KOPT-K1 (cell line): ENCODE data around the gene TIMM29.
A peak's percentile ranks its signal among the peaks of the same experiment; 100 is the strongest.

Source experiments
- H3K27ac ChIP-seq: fragments of 200-600 bp; sonication (generic); 2 replicates; pipeline ENCODE4 v1.5.1; 2016; ENCODE audit warnings: antibody characterized with exemption, mild to moderate bottlenecking, low read depth, low read length; ENCODE audit not compliant: poor library complexity, severe bottlenecking
- H3K36me3 ChIP-seq: fragments of 200-600 bp; sonication (generic); 2 replicates; pipeline ENCODE4 v1.5.1; 2017; ENCODE audit warnings: antibody characterized with exemption, mild to moderate bottlenecking, low read length, moderate library complexity; ENCODE audit not compliant: insufficient read depth
- H3K9me3 ChIP-seq: fragments of 200-600 bp; sonication (generic); 2 replicates; pipeline ENCODE4 v1.5.1; 2017; ENCODE audit warnings: antibody characterized with exemption, low read length, mild to moderate bottlenecking; ENCODE audit not compliant: insufficient read depth, poor library complexity, severe bottlenecking

Gene TIMM29

GRCh38 chr19:10928563-10929401 lies at the start of gene TIMM29, which contains the start of gene YIPF2:
Gene TIMM29 (plus strand): TSS chr19:10928811. CDS start chr19:10928823, 12 bp downstream.
Gene YIPF2 (minus strand): TSS chr19:10928639. CDS start chr19:10928410, 229 bp downstream.
- peak within 1 kb of the TSS; percentile 67 for H3K27ac ChIP-seq
- no peaks in the 10 kb centered on the region for H3K9me3 ChIP-seq
- peaks cover 39% of the 10 kb centered on the region for H3K36me3 ChIP-seq

GRCh38 chr19:10881403-10882107 lies 47.1 kb upstream of the TIMM29 start:
- no peaks in the 10 kb centered on the region for H3K9me3 ChIP-seq
- no peaks in the 10 kb centered on the region; the same call in 1 of the 2 replicates for H3K36me3 ChIP-seq
- no peak overlapping the region for H3K27ac ChIP-seq

DNA sequence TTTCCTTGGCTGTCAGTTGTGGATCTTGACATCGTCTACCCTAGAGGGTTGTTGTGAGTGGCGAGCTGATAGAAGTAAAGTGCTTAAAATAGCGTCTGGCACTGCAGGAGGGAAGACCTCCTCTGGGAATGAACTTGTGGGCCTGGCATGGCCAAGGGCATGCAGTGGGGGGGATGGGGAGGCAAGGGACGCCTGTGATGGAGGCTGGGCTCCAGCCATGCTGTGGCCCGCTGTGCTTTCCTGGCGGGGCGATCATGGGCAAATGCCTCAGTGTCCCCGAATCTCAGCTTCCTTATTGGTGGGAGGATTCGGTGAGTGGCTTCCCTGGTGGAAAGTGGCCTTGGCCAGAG lies 46.5 kb upstream of the TIMM29 start:
- H3K9me3 ChIP-seq = no peaks in the 10 kb centered on the region
- H3K27ac ChIP-seq = no peak overlapping the region
- H3K36me3 ChIP-seq = no peaks in the 10 kb centered on the region; the same call in 1 of the 2 replicates

- H3K9me3 ChIP-seq = no peaks in the 10 kb centered on the region
- H3K36me3 ChIP-seq = no peaks in the 10 kb centered on the region; the same call in 1 of the 2 replicates
- no peak overlapping the region for H3K27ac ChIP-seq
These were observed 44.3 kb upstream of the TIMM29 start for GRCh38 chr19:10884274-10884673.

DNA sequence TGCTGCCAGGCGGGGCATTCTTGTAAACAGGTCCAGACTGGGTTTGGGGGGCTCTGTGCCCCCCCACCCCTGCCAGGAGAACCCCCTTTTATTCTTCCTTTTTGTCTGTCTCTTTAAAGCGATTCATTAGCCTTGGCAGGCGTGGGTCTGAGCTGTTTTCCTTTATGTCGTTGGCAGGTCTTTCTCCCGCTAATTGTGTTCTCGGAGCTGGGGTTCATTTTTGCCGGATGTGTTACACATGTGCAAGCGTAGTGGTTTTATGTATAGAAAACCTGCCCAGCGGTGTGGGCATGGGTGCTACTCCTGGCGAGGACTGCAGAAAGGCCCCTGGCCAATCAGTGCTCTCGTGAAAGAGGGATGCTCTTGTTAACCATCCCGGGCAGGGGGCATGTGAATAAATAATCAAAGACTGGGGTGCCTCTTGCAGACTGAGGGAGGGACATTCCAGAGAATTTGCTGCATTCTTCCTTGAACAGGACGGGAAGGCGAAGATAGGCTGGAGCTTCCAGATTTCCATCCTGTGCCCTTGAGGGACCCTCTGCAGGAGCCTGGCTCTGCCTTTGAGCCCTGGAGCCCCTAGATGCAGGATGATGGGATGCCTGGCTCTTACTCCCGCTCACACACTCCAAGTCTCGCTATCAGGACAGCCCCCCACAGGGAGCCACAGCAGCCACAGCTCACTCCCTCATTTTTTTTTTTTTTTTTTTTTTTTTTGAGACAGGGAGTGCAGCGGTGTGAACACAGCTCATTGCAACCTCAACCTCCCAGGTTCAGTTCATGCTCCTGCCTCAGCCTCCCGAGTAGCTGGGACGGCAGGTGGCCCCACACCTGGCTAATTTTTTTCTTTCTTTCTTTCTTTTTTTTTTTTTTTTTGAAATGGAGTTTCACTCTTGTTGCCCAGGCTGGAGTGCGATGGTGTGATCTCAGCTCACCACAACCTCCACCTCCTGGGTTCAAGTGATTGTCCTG lies 43.1 kb upstream of the TIMM29 start:
- Histone ChIP-seq H3K27ac (no peak overlapping the region), H3K9me3 (no peaks in the 10 kb centered on the region), H3K36me3 (no peaks in the 10 kb centered on the region; the same call in 1 of the 2 replicates)

DNA sequence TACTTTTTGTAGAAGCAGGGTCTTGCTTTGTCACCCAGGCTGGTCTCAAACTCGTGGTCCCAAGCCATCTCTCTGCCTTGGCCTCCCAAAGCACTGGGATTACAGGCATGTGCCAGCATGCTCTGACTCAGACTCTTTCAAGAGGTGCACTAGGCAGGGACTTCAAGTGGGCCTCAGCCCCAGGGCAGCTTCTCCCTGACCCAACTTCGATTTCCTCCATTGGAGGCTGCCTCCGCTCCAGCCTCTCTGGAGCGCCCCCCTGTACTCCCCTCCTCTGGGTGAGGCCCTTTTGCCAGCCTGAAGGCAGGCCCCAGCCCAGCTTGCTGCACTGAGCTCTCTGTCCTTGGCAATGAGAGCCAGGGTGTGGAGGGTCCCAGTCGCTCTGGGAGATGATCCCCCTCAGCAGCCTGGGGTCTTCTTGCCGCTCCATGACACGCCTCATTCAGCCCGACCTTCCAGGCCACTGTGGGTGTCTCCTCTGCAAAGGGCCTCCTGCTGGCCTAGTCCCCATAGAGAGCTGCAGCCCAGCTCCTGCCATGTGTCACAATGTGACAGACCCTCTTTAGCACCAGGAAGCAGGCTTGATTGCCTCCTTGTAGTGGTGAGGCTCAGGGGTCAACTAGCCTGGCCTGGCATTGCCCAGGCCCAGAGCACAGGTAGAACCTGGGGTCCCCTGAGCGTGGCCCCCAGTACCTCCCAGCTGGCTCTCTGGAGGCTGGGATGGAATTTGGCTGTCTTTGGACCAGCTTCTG lies 40.8 kb upstream of the TIMM29 start:
- no peaks in the 10 kb centered on the region for H3K9me3 ChIP-seq
- H3K27ac ChIP-seq = no peak overlapping the region
- H3K36me3 ChIP-seq = no peaks in the 10 kb centered on the region; the same call in 1 of the 2 replicates

DNA sequence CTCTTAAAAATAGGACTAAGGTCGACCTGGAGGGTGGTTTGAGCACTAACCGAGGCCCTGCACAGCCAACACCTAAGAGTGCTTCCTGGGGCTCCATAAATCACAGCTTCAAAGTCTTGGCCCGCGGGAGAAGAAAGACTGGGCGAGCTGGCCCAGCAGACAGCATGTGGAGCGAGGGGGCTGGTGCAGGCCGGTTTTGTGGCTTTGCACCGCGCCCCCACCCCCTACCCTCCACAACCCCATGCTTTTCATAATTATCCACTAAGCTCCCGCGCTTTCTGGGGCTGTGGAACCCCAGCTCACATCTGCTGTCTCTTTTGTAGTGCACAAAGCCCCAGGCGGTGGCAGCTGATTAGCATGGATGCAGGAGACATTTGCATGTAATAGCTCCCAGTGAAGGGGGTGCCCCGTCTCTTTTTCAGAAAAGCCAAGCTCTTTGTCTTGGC lies 40.2 kb upstream of the TIMM29 start:
- H3K9me3 ChIP-seq = no peaks in the 10 kb centered on the region
- no peak overlapping the region for H3K27ac ChIP-seq

DNA sequence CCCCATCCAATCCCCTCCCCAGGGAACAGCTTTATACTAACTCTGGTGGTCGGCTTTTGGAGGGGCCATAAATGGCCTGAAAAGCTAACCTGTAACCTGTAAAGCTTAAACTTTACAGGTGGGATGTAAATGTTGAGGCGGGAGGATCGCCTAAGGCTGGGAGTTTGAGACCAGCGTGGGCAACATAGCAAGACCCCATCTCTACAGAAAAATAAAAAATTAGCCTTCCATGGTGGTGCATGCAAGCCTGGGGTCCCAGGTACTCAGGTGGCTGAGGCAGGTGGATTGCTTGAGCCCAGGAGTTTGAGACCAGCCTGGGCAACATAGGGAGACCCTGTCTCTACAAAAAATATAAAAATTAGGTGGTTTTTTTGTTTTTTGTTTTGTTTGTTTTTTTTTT lies 38.7 kb upstream of the TIMM29 start:
- Histone ChIP-seq H3K27ac (no peak overlapping the region), H3K9me3 (no peaks in the 10 kb centered on the region), H3K36me3 (no peaks in the 10 kb centered on the region)

More for the DNA sequence above, 40.2 kb upstream of the TIMM29 start:
- no peaks in the 10 kb centered on the region for H3K36me3 ChIP-seq

- Histone ChIP-seq H3K27ac (no peak overlapping the region), H3K9me3 (no peaks in the 10 kb centered on the region), H3K36me3 (0 out of 2 replicates have a peak, but pooled peaks cover 5% of the 10 kb centered on the region)
These were observed 37.1 kb upstream of the TIMM29 start for GRCh38 chr19:10891405-10892086.

GRCh38 chr19:10892256-10892655 lies 36.4 kb upstream of the TIMM29 start:
- Histone ChIP-seq H3K9me3 (no peaks in the 10 kb centered on the region), H3K27ac (no peak overlapping the region), H3K36me3 (0 out of 2 replicates have a peak, but pooled peaks cover 5% of the 10 kb centered on the region)

- H3K36me3 ChIP-seq = 0 out of 2 replicates have a peak, but pooled peaks cover 5% of the 10 kb centered on the region
- no peak overlapping the region for H3K27ac ChIP-seq
- no peaks in the 10 kb centered on the region for H3K9me3 ChIP-seq
These were observed 33.7 kb upstream of the TIMM29 start for GRCh38 chr19:10894911-10895213.

DNA sequence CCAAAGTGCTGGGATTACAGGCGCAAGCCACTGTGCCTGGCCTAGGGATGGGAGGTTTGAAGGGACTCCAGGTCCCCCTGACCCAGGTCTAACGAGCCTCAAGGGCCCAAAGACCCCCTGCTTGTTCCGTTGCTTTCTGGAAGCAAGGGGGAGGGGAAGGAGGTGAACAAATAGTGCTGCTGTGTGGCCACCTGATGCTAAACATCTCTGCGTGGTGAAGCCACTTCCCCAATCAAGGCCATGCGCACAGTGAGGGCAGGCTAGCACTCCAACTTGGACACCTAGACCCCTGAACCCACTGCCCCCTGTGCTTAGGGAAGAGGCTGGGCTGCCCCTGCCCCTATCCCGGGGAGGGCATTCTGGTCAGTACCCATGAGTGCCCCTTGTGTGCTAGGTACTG lies 33.2 kb upstream of the TIMM29 start:
- Histone ChIP-seq H3K27ac (no peak overlapping the region), H3K9me3 (no peaks in the 10 kb centered on the region), H3K36me3 (0 out of 2 replicates have a peak, but pooled peaks cover 5% of the 10 kb centered on the region)

DNA sequence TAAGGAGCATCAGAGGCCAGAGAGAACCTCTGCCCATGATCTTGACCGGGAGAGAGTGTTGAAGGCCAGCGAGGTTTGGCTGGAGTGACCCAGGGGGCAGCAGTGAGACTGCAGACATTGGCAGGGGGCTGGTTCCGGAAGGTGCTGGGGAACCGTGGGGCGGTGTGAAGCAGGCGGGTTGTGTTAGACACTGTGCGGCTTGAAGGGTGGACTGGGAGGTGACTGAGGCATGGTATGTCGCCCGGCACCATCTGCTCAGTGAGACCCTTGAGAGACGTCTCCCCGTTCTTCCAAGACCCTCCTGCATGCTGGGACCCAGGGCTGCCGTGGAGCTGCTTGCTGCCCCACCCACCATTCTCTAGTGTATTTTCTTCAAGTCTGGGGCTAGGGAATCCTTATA lies 32.7 kb upstream of the TIMM29 start:
- Histone ChIP-seq H3K27ac (no peak overlapping the region), H3K9me3 (no peaks in the 10 kb centered on the region), H3K36me3 (0 out of 2 replicates have a peak, but pooled peaks cover 5% of the 10 kb centered on the region)
